ENCODE measurements around the gene AKAP6. TPM values are rescaled to one million over a fixed set of nuclear protein-coding genes. Genes with fewer than 3 reads are reported as not detected.
"Not testable (repeated sequence)": the region's sequence is repeated elsewhere in the genome, so short reads cannot be mapped to it uniquely, and the experiment has no call there.

The AKAP6 gene
- total RNA-seq, 2 experiments from 2014 or later = 2.0 to 2.4 TPM

DNA sequence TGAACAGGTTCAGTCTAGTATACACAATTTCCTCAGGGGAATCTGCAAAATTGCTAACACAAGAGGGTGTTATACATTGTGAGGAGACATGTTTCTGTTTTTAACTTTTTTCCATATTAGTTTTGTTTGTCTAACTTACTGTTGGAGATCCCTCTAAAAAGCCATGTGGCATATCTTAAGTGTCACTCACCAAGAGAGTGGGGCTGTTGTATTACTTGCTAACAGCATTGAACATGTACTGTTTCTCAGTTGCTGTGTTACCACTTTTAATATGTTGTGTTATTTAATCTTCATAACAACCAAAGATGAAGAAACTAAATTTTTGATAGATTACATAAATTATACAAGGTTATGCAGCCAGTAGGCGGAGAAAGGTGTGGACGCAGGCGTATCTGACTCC lies 455.3 kb downstream of the AKAP6 start:
- no peaks in the 10 kb centered on the region for H3K4me1 Mint-ChIP-seq (ENCODE audit: low read depth)

DNA sequence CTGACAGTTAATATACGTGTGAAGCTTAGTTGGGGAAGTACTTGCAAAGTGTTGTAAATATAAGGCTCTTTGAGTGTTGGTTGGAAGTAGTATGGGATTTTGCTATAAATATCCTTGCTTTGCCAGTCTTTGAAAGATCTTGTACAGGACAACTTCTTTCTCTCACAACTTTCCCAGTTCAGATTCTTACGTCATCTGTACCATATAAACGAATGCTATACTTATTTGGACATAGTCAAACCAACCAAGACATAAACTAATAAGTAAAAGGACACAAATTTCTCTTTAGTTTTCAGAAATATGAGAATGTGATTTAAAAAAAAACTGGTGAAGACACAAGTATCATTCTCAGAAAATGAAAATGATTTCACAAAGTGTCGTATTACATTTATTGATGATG lies 456.5 kb downstream of the AKAP6 start:
- peaks cover 5% of the 10 kb centered on the region for H3K9me3 Mint-ChIP-seq
- intact Hi-C loops (cut with micrococcal nuclease) = no loop called here
- no peak for DNase-seq
- H3K4me1 Mint-ChIP-seq (ENCODE audit: low read depth) = no peaks in the 10 kb centered on the region
- no peak overlapping the region for H3K4me3 Mint-ChIP-seq
- CTCF ChIA-PET = no interaction called here
- H3K27me3 Mint-ChIP-seq (ENCODE audit: low read depth) = no peaks in the 10 kb centered on the region
- H3K36me3 Mint-ChIP-seq (ENCODE audit: low read depth) = peaks cover 4% of the 10 kb centered on the region
- no peak overlapping the region for H3K27ac Mint-ChIP-seq

More for the DNA sequence above, 455.3 kb downstream of the AKAP6 start:
- CTCF ChIA-PET = no interaction called here
- H3K4me3 Mint-ChIP-seq = no peak overlapping the region
- H3K27me3 Mint-ChIP-seq (ENCODE audit: low read depth) = no peaks in the 10 kb centered on the region
- DNase-seq = no peak
- peaks cover 4% of the 10 kb centered on the region for H3K36me3 Mint-ChIP-seq (ENCODE audit: low read depth)
- no peak overlapping the region for H3K27ac Mint-ChIP-seq
- intact Hi-C loops (cut with micrococcal nuclease) = no loop called here
- H3K9me3 Mint-ChIP-seq = no peaks in the 10 kb centered on the region

DNA sequence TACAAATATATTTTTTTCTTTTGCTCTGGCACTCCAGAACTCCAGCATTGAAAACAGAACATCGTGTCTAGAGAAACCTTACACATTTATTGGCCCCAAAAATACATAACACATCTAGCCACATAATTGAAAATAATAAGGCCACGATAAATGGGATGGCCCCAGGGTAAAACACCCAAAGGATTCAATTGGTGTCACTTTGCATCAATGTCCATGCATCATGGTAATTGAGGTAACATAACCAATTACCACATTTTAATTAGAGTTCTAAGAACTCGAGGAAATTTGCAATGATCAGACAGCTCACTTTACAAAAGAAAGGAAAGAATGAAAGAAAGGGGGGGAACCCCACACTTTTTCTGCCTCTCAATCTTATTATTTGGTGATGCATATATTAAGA lies 457.8 kb downstream of the AKAP6 start:
- intact Hi-C loops (cut with micrococcal nuclease) = no loop called here
- DNase-seq = no peak
- H3K4me3 Mint-ChIP-seq = no peak overlapping the region
- CTCF ChIA-PET = no interaction called here
- no peaks in the 10 kb centered on the region for H3K4me1 Mint-ChIP-seq (ENCODE audit: low read depth)
- no peak overlapping the region for H3K27ac Mint-ChIP-seq
- H3K9me3 Mint-ChIP-seq = peaks cover 12% of the 10 kb centered on the region
- H3K27me3 Mint-ChIP-seq (ENCODE audit: low read depth) = no peaks in the 10 kb centered on the region
- peaks cover 7% of the 10 kb centered on the region for H3K36me3 Mint-ChIP-seq (ENCODE audit: low read depth)

DNA sequence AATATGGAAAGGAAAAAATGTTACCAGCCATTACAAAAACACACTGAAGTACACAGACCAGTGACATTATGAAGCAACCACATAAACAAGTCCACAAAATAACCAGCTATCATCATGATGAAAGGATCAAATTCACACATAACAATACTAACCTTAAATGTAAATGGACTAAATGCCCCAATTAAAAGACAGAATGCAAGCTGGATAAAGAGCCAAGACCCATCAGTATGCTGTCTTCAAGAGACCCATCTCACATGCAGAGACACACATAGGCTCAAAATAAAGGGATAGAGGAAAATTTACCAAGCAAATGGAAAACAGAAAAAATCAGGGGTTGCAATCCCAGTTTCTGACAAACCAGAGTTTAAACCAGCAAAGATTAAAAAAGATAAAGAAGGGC lies 463.9 kb downstream of the AKAP6 start:
- H3K4me3 Mint-ChIP-seq; H3K27ac Mint-ChIP-seq; CTCF ChIA-PET; intact Hi-C loops (cut with micrococcal nuclease); DNase-seq; H3K27me3 Mint-ChIP-seq (ENCODE audit: low read depth); H3K4me1 Mint-ChIP-seq (ENCODE audit: low read depth): not testable (repeated sequence)
- peaks cover 39% of the 10 kb centered on the region for H3K9me3 Mint-ChIP-seq
- H3K36me3 Mint-ChIP-seq (ENCODE audit: low read depth) = peaks cover 10% of the 10 kb centered on the region

DNA sequence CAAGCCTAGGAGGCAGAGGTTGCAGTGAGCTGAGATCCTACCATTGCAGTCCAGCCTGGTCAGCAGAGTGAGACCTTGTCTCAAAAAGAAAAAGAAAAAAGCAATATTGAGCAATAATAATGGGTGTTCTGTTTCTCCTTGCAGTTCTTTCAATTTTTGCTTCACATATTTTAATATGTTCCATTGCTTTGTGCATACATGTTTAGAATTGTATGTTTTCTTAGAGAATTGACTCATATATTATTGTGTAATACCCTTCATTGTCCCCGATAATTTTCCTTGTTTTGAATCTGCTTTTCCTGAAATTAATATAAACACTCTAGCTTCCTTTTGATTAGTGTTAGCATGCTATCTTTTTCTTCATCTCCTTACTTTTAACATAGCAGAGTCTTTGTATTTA lies 471.2 kb downstream of the AKAP6 start:
- CTCF ChIA-PET = no interaction called here
- no peak overlapping the region for H3K27ac Mint-ChIP-seq
- H3K36me3 Mint-ChIP-seq (ENCODE audit: low read depth) = peaks cover 11% of the 10 kb centered on the region
- peaks cover 53% of the 10 kb centered on the region for H3K9me3 Mint-ChIP-seq
- no peaks in the 10 kb centered on the region for H3K27me3 Mint-ChIP-seq (ENCODE audit: low read depth)
- no peak for DNase-seq
- H3K4me3 Mint-ChIP-seq = no peak overlapping the region
- intact Hi-C loops (cut with micrococcal nuclease) = no loop called here
- no peaks in the 10 kb centered on the region for H3K4me1 Mint-ChIP-seq (ENCODE audit: low read depth)

DNA sequence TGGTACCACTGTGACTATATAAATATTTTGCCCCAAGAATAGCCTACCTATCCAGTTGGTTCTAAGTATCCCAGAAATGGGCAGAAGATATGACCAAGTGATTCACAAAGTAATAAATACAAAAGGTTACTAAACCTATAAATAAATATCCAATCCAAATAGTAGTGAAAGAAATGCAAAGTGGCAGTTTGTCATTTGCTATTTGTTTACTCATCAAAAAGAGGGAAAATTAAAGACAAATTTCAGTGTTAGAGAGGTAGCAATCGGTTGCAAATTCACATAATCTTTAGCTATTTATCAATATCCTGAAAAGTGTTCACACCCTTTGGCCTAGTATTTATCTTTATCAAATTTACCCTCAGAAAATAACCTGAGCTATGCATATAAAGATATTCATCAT lies 473.2 kb downstream of the AKAP6 start:
- Mint-ChIP-seq H3K27ac (no peak overlapping the region), H3K4me3 (no peak overlapping the region), H3K36me3 (ENCODE audit: low read depth) (peaks cover 11% of the 10 kb centered on the region), H3K27me3 (ENCODE audit: low read depth) (no peaks in the 10 kb centered on the region), H3K4me1 (ENCODE audit: low read depth) (no peaks in the 10 kb centered on the region), H3K9me3 (peaks cover 43% of the 10 kb centered on the region)
- no peak for DNase-seq
- CTCF ChIA-PET = no interaction called here
- intact Hi-C loops (cut with micrococcal nuclease) = no loop called here

DNA sequence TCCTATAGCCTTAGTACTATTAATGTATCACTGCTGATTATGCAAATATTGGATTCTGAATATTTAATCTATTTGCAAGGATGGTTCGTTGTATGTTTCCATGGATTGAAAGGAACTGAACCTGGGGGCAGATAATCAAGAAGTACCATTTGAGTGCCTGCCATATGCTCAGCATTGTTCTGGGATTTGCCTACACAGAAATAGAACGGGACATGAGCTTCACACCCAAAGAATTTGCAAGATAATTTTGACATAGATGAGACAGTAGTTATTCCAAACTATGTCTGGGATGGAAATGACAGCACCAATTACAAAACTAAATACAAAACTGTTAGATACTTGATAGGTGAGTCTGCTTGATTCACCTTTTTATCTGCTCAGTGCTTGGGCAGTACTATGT lies 476.9 kb downstream of the AKAP6 start:
- Mint-ChIP-seq H3K4me1 (ENCODE audit: low read depth) (no peaks in the 10 kb centered on the region), H3K9me3 (peaks cover 24% of the 10 kb centered on the region), H3K36me3 (ENCODE audit: low read depth) (peaks cover 11% of the 10 kb centered on the region), H3K27me3 (ENCODE audit: low read depth) (no peaks in the 10 kb centered on the region), H3K27ac (no peak overlapping the region), H3K4me3 (no peak overlapping the region)
- intact Hi-C loops (cut with micrococcal nuclease) = no loop called here
- CTCF ChIA-PET = no interaction called here
- no peak for DNase-seq

DNA sequence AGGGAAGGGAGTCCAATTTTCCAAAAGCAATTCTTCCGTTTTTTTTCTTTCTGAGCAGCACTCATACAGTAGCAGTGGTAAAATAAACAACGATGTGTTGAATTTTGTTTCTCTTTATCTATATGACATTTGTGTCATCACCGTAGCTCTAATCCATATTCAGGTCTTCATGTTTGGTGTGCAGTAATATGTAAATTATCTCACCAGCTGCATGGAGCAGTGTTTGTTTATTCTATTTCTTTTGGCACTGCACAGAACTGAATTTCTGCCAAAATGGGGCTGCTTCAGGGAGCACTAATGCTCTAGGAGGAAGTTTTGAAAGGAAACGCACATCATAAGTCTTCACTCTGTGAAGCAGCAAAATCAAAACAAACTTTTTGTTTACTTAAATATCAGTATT lies 479.5 kb downstream of the AKAP6 start:
- peaks cover 8% of the 10 kb centered on the region for H3K36me3 Mint-ChIP-seq (ENCODE audit: low read depth)
- no peak overlapping the region for H3K27ac Mint-ChIP-seq
- H3K27me3 Mint-ChIP-seq (ENCODE audit: low read depth) = no peaks in the 10 kb centered on the region
- no peak overlapping the region for H3K4me3 Mint-ChIP-seq
- DNase-seq = no peak
- intact Hi-C loops (cut with micrococcal nuclease) = no loop called here
- H3K4me1 Mint-ChIP-seq (ENCODE audit: low read depth) = no peaks in the 10 kb centered on the region
- H3K9me3 Mint-ChIP-seq = peaks cover 16% of the 10 kb centered on the region
- CTCF ChIA-PET = interaction anchor here (0.9 kb wide), 1 partner anchor 10 kb away, joined by 3 read pairs; no protein-coding TSS in a partner anchor

DNA sequence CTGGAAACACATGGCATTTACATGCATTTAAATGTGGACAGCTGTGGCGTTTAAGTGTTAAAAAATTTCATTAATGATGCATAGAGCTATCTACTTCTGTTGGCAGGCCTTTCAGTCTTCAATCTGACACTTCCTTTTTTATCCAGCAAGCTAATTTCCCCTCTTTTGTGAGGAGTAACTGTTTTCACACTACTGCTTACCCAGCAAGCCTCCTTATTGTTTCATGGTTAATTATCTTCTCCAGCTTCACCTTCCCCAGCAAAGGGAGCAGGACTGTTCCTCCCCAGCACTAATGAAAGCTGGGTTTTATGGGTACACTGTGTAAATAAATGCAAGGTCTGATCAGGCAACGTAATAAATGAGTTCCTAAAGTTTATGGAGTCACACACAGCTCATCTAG lies 480.2 kb downstream of the AKAP6 start:
- H3K27ac Mint-ChIP-seq = no peak overlapping the region
- DNase-seq = no peak
- CTCF ChIA-PET = no interaction called here
- peaks cover 10% of the 10 kb centered on the region for H3K9me3 Mint-ChIP-seq
- H3K4me1 Mint-ChIP-seq (ENCODE audit: low read depth) = no peaks in the 10 kb centered on the region
- peaks cover 5% of the 10 kb centered on the region for H3K36me3 Mint-ChIP-seq (ENCODE audit: low read depth)
- H3K4me3 Mint-ChIP-seq = no peak overlapping the region
- intact Hi-C loops (cut with micrococcal nuclease) = no loop called here
- H3K27me3 Mint-ChIP-seq (ENCODE audit: low read depth) = no peaks in the 10 kb centered on the region

DNA sequence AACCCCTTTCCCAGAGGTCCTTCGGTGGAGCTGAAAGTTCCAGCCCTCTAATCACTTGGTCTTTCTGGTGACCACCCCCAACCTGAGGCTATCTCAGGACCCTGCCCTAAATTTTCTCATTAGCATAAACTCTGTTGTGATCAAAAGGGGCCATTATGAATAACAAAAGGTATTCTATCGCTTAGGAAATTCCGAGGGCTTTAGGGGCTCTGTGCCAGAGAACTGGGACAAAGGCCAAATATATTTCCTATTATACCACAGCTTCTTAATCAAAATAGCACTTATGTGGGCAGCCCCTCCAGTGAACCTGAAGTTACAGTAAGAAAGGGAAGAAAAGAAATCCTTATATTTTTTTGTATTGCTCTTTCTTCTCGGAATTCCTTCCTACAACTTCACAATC lies 484.3 kb downstream of the AKAP6 start:
- CTCF ChIA-PET = no interaction called here
- H3K36me3 Mint-ChIP-seq (ENCODE audit: low read depth) = no peaks in the 10 kb centered on the region
- H3K4me3 Mint-ChIP-seq = no peak overlapping the region
- no peak overlapping the region for H3K27ac Mint-ChIP-seq
- DNase-seq = no peak
- no peaks in the 10 kb centered on the region for H3K9me3 Mint-ChIP-seq
- no peaks in the 10 kb centered on the region for H3K27me3 Mint-ChIP-seq (ENCODE audit: low read depth)
- intact Hi-C loops (cut with micrococcal nuclease) = no loop called here
- H3K4me1 Mint-ChIP-seq (ENCODE audit: low read depth) = no peaks in the 10 kb centered on the region

DNA sequence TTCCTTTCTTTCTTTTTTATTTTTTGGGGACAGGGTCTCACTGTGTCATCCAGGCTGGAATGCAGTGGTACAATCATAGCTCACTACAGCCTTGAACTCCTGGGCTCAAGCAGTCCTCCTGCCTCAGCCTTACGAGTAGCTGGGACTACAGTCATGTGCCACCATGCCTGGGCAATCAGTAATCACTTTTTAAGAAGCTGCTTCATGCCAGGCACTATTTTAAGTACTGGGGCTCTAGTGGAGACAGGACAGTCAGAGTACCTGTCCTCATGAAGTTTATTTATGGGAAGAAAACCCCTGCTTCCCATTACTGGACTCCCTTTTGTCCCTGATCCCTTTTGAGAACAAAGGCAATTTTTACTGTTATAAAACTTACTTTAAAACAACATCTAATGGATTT lies 485.6 kb downstream of the AKAP6 start:
- H3K36me3 Mint-ChIP-seq (ENCODE audit: low read depth) = no peaks in the 10 kb centered on the region
- no peaks in the 10 kb centered on the region for H3K9me3 Mint-ChIP-seq
- CTCF ChIA-PET = no interaction called here
- H3K27ac Mint-ChIP-seq = no peak overlapping the region
- H3K4me1 Mint-ChIP-seq (ENCODE audit: low read depth) = no peaks in the 10 kb centered on the region
- DNase-seq = no peak
- no peaks in the 10 kb centered on the region for H3K27me3 Mint-ChIP-seq (ENCODE audit: low read depth)
- intact Hi-C loops (cut with micrococcal nuclease) = no loop called here
- no peak overlapping the region for H3K4me3 Mint-ChIP-seq

DNA sequence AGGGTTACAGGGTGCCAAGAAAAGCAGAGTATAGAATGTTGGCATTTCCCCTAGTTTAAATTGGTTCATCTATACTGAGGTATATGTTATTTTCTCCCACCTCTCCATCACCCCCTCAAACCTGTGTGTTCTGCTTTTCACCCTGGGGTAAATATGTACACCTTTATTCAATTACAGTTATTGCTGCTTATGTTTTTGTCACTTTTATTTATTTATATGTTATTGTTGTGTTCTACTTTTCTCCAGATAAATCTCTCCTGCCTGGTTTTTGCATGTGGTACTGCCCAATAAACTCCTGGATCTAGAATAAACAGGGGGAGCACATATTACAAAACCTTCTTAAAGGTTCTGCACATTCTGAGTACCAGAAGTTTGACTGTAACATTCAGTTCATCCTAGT lies 487.5 kb downstream of the AKAP6 start:
- intact Hi-C loops (cut with micrococcal nuclease) = no loop called here
- Mint-ChIP-seq H3K9me3 (no peaks in the 10 kb centered on the region), H3K36me3 (ENCODE audit: low read depth) (peaks cover 3% of the 10 kb centered on the region), H3K4me3 (no peak overlapping the region), H3K27me3 (ENCODE audit: low read depth) (no peaks in the 10 kb centered on the region), H3K4me1 (ENCODE audit: low read depth) (no peaks in the 10 kb centered on the region), H3K27ac (no peak overlapping the region)
- CTCF ChIA-PET = no interaction called here
- DNase-seq = no peak

DNA sequence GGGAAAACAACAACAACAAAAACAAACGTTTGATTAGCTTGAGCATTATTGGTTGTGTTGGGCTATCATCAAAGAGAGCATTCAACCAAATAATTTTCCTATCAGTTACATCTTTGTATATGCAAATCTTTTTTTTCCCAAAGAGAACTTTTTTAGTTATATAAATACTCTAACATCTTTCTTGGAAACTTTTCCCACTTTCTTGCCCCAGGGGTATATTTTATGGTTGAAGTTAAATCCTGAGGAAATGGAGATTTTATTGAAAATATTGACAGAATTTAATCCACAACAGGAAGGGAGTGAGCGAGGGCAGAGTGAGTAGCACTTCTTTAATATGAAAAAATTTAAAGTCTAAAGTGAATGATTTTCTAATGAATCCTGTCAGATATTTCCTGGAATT lies 488.7 kb downstream of the AKAP6 start:
- Mint-ChIP-seq H3K4me1 (ENCODE audit: low read depth) (no peaks in the 10 kb centered on the region), H3K9me3 (no peaks in the 10 kb centered on the region), H3K36me3 (ENCODE audit: low read depth) (peaks cover 3% of the 10 kb centered on the region), H3K27me3 (ENCODE audit: low read depth) (no peaks in the 10 kb centered on the region), H3K4me3 (no peak overlapping the region), H3K27ac (no peak overlapping the region)
- CTCF ChIA-PET = no interaction called here
- no peak for DNase-seq
- intact Hi-C loops (cut with micrococcal nuclease) = no loop called here

DNA sequence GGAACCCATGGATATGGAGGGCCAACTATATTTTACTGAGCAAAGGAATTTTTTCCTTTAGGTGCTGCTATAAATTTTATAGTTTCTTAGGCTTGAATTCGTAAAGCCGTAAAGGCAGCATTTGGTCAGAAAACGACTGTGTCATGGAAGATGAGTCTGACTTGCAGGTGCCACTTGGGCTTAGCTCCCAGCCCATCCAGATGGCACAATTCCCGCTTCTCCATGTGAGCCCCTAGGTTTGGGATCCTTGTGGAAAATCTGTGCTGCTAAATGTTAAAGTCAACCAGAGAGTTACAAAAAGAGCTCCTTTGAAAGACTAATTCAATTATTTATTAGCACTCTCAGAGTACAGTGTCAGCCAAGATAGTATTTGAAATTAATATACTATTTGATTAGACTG lies 489.5 kb downstream of the AKAP6 start:
- Mint-ChIP-seq H3K4me3 (no peak overlapping the region), H3K27me3 (ENCODE audit: low read depth) (no peaks in the 10 kb centered on the region), H3K4me1 (ENCODE audit: low read depth) (no peaks in the 10 kb centered on the region), H3K36me3 (ENCODE audit: low read depth) (peaks cover 3% of the 10 kb centered on the region), H3K27ac (no peak overlapping the region), H3K9me3 (no peaks in the 10 kb centered on the region)
- no peak for DNase-seq
- intact Hi-C loops (cut with micrococcal nuclease) = no loop called here
- CTCF ChIA-PET = interaction anchor here (1.1 kb wide), 1 partner anchor 10 kb away, joined by 3 read pairs; no protein-coding TSS in a partner anchor
